Activated CD8-positive, alpha-beta memory T cell treated with anti-CD3 and anti-CD28 coated beads for 24 hours (primary cell): ENCODE results near the gene KPNA1.
"Not testable (repeated sequence)": the region's sequence is repeated elsewhere in the genome, so short reads cannot be mapped to it uniquely, and the experiment has no call there.

Experiments
- DNase-seq: peaks from one replicate; pipeline ENCODE4 v3.0.0-alpha.2; 2020

KPNA1 gene

GRCh38 chr3:122516846-122517360, 2.2 kb upstream of the KPNA1 start:
- DNase-seq: no peak

- no peak for DNase-seq
Observed at GRCh38 chr3:122515870-122516269, 1.1 kb upstream of the KPNA1 start.

GRCh38 chr3:122515020-122515468, 305 bp upstream of the KPNA1 start:
- no peak for DNase-seq

- no peak for DNase-seq
Observed at GRCh38 chr3:122513386-122514122, 1.2 kb downstream of the KPNA1 start.

- no peak for DNase-seq
Observed at GRCh38 chr3:122512284-122512683, 2.5 kb downstream of the KPNA1 start.

GRCh38 chr3:122510878-122511535, 3.7 kb downstream of the KPNA1 start:
- DNase-seq: no peak

GRCh38 chr3:122508944-122509343, 5.8 kb downstream of the KPNA1 start:
- not testable (repeated sequence) for DNase-seq

GRCh38 chr3:122508135-122508914, 6.4 kb downstream of the KPNA1 start:
- DNase-seq: no peak

GRCh38 chr3:122506450-122506849, 8.3 kb downstream of the KPNA1 start:
- DNase-seq: no peak

- no peak for DNase-seq
Observed at GRCh38 chr3:122505676-122506075, 9.1 kb downstream of the KPNA1 start.

- DNase-seq: no peak
Observed at GRCh38 chr3:122502941-122503340, 11.8 kb downstream of the KPNA1 start.

- no peak for DNase-seq
Observed at GRCh38 chr3:122502139-122502538, 12.6 kb downstream of the KPNA1 start.

- DNase-seq: not testable (repeated sequence)
Observed at GRCh38 chr3:122500964-122501363, 13.8 kb downstream of the KPNA1 start.

GRCh38 chr3:122498152-122498551, 16.6 kb downstream of the KPNA1 start:
- no peak for DNase-seq

GRCh38 chr3:122497425-122497824, 17.3 kb downstream of the KPNA1 start:
- DNase-seq: no peak

GRCh38 chr3:122496508-122496907, 18.2 kb downstream of the KPNA1 start:
- no peak for DNase-seq

GRCh38 chr3:122493296-122493695, 21.4 kb downstream of the KPNA1 start:
- DNase-seq: no peak

- no peak for DNase-seq
Observed at GRCh38 chr3:122488262-122488973, 26.3 kb downstream of the KPNA1 start.

- no peak for DNase-seq
Observed at GRCh38 chr3:122484985-122485384, 29.8 kb downstream of the KPNA1 start.

- no peak for DNase-seq
Observed at GRCh38 chr3:122481390-122481789, 33.3 kb downstream of the KPNA1 start.

- no peak for DNase-seq
Observed at GRCh38 chr3:122476532-122476931, 38.2 kb downstream of the KPNA1 start.

GRCh38 chr3:122475316-122475715, 39.4 kb downstream of the KPNA1 start:
- DNase-seq: no peak

- no peak for DNase-seq
Observed at GRCh38 chr3:122469659-122470058, 45.1 kb downstream of the KPNA1 start.
